ENCODE measurements around the gene SPATA12. TPM values are rescaled to one million over a fixed set of nuclear protein-coding genes. Genes with fewer than 3 reads are reported as not detected.
"Not testable (repeated sequence)": the region's sequence is repeated elsewhere in the genome, so short reads cannot be mapped to it uniquely, and the experiment has no call there.

The SPATA12 gene
- total RNA-seq, 1 experiment from 2014 or later, result 0.14 TPM

DNA sequence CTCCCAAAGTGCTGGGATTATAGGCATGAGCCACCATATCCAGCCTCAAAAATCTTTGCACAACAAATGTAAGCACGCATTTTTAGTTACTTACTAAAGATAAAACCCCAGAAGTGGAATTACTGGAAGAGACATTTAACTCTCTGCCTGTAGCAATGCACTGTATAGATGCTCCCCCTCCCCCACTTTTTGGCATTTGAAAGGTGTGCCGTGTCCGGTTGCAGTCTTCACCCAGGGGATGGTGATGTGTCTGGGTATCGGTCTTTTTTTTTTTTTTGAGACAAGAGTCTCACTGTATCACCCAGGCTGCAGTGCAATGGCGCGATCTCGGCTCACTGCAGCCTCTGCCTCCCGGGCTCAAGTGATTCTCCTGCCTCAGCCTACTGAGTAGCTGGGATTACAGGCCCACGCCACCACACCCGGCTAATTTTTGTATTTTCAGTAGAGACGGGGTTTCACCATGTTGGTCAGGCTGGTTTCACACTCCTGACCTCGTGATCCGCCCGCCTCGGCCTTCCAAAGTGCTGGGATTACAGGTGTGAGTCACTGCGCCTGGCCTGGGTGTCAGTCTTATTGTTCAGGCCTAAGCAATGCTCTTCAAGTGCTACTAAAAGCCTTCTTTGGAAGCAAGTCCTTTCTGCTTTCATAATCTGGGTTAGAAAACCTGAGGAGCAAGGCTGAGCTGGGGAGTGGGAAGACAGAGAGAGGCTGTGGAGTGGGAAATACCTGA is 23.0 kb downstream of the SPATA12 start:
- not testable (repeated sequence) for H3K4me3 ChIP-seq (ENCODE audit: insufficient read depth, low read depth, low read length); H3K36me3 ChIP-seq (replicated peaks; ENCODE audit: control insufficient read depth, insufficient read depth, low read length); H3K27me3 ChIP-seq (ENCODE audit: control insufficient read depth, insufficient read depth, low read length); DNase-seq

DNA sequence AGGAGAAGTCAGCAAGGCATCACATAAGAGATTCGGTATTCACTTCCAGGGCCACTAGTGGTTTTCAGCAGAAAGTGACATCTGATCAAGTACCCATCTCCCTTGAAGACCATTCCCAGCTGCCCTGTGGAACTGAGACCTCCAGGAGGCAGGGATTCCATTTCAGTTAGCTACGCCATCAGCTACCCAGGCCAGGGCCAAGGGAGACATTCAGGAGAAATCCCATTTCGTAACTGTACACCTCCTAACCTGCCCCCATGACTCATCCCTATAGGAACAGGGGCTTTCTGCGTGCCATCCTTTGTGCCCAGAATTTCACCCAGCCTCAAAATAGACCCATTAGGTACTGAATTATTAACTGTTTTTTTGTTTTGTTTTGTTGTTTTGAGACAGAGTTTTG is 24.7 kb downstream of the SPATA12 start:
- H3K4me3 ChIP-seq (ENCODE audit: insufficient read depth, low read depth, low read length), result no peak overlapping the region

DNA sequence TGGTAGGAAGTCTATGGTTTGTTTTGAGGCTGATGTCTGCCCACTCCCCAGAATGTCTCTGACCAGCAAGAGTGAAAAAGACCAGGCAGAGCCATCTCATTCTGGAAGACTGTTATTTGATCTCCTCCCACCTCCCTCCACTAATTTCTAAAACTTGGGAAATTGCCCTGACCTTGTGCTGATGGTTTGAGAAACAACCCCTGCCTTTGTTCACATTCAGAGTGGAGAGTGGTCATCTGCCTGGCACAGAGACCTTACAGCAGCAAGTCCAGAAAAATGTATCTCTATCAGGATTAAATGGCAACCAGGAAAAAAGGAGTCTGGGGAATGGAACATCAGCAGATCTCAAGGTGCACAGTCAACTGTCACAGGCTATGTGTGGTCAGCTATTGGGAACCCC is 25.7 kb downstream of the SPATA12 start:
- Histone ChIP-seq H3K27me3 (ENCODE audit: control insufficient read depth, insufficient read depth, low read length) (no peaks in the 10 kb centered on the region), H3K4me3 (ENCODE audit: insufficient read depth, low read depth, low read length) (no peak overlapping the region), H3K36me3 (replicated peaks; ENCODE audit: control insufficient read depth, insufficient read depth, low read length) (no peaks in the 10 kb centered on the region)
- no peak for DNase-seq

More for the DNA sequence above, 24.7 kb downstream of the SPATA12 start:
- Histone ChIP-seq H3K36me3 (replicated peaks; ENCODE audit: control insufficient read depth, insufficient read depth, low read length) (no peaks in the 10 kb centered on the region), H3K27me3 (ENCODE audit: control insufficient read depth, insufficient read depth, low read length) (peaks cover 1% of the 10 kb centered on the region; the same call in 1 of the 2 replicates)
- DNase-seq, result no peak

DNA sequence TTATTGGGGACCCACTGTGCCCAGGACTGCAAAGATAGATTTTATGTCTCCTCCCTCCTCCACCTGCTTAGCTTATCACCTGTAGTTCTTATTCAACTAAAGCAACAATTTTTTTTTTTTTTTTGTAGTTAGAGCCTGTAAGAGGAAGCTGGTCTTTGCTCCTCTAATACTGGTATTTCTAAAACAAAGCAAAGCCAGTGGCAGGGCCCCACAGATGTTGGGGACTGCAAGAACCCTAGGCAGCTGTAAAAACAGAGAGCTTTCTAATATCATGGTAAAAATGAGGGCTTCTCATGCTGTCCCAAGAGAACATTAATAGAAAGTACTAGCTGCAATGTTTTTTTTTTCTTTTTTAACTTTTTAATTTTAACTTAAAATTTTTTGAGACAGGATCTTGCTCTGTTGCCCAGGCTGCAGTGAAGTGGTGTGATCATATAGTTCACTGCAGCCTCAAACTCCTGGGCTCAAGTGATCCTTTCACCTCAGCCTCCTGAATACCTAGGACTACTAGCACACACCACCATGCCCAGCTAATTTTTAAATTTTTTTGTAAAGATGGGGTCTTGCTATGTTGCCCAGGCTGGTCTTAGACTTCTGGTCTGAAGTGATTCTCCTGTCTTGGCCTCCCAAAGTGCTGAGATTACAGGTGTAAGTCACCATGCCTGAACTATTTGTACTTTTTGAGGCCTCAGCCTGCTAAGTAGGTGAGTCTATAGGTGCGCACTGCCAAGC is 27.1 kb downstream of the SPATA12 start:
- H3K4me3 ChIP-seq (ENCODE audit: insufficient read depth, low read depth, low read length), result no peak overlapping the region
- no peak for DNase-seq

DNA sequence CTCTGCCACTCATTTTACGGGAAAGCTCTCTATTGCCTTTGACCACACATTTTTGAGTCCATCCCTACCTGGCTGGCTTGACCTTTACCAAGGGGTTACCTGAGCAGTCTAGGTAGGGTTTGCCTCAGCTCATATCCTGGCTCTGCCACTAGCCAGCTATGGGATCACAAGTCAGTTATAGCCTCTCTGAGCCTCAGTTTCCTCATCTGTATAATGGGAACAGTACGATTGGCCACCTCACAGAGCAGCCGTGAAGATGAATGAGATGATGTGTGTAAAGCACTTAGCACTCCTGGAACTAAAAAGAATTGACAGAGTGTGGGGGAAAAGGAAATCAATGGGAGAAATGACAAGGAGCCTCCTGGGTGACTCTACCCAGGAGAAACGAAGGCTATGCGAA is 28.0 kb downstream of the SPATA12 start:
- Histone ChIP-seq H3K36me3 (replicated peaks; ENCODE audit: control insufficient read depth, insufficient read depth, low read length) (peaks cover under 1% of the 10 kb centered on the region), H3K27me3 (ENCODE audit: control insufficient read depth, insufficient read depth, low read length) (no peaks in the 10 kb centered on the region), H3K4me3 (ENCODE audit: insufficient read depth, low read depth, low read length) (no peak overlapping the region)
- DNase-seq, result no peak

More for the DNA sequence above, 27.1 kb downstream of the SPATA12 start:
- H3K36me3 ChIP-seq (replicated peaks; ENCODE audit: control insufficient read depth, insufficient read depth, low read length), result no peaks in the 10 kb centered on the region
- H3K27me3 ChIP-seq (ENCODE audit: control insufficient read depth, insufficient read depth, low read length), result no peaks in the 10 kb centered on the region

DNA sequence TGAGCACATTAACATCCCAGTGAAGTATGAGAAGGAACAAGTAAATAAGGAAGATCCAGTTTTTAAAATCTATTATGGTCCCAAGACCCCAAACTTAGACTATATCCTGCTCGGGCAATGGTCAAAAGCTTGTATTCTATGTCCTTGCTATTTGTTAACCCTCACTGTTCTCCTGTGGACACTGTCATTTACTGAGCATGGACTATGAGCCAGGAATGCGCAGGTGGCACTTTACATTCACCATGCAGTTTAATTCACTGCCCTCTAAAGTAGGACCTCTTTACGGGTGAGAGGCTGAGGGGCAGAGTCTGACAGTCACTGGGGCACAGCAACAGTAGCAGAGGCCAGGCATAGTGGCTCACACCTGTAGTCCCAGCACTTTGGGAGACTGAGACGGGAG is 28.6 kb downstream of the SPATA12 start:
- H3K4me3 ChIP-seq (ENCODE audit: insufficient read depth, low read depth, low read length), result no peak overlapping the region
- H3K27me3 ChIP-seq (ENCODE audit: control insufficient read depth, insufficient read depth, low read length), result no peaks in the 10 kb centered on the region
- H3K36me3 ChIP-seq (replicated peaks; ENCODE audit: control insufficient read depth, insufficient read depth, low read length), result peaks cover 2% of the 10 kb centered on the region
- no peak for DNase-seq

DNA sequence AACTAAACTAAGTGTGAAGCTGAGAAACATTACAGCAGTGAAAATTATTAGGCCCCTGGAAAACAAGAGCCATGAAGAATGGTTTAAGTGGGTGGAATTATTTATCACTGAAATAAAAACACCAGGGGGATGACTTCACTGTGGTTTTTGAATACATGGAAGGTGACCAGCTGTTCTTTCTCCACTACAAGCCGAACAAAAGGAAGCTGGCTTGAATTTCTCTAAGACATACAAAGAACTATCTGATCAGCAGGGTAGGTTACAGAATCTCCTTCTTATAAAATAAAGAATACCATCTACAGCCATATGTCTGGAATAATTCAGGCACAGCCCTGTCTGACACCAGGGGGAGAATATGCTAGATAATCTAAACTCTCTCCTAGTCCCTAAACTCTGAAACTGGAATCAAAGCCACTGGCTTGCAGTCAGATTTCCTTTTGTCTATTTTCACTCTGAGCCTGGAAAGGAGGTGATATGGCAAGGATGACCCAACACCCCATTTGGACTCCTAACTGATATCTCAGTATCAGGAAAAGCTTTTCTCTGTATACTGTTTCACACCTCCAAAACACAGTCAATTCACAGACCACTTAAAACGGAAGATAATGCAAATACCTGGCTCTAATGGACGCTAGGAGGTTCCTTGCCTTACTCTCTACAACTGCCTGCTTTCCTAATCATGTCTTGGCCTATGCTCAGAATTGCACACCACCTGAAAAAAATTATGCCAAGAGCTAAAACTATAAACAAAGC is 31.2 kb downstream of the SPATA12 start:
- no peaks in the 10 kb centered on the region for H3K27me3 ChIP-seq (ENCODE audit: control insufficient read depth, insufficient read depth, low read length)
- peaks cover 10% of the 10 kb centered on the region for H3K36me3 ChIP-seq (replicated peaks; ENCODE audit: control insufficient read depth, insufficient read depth, low read length)
- no peak overlapping the region for H3K4me3 ChIP-seq (ENCODE audit: insufficient read depth, low read depth, low read length)
- DNase-seq, result no peak

DNA sequence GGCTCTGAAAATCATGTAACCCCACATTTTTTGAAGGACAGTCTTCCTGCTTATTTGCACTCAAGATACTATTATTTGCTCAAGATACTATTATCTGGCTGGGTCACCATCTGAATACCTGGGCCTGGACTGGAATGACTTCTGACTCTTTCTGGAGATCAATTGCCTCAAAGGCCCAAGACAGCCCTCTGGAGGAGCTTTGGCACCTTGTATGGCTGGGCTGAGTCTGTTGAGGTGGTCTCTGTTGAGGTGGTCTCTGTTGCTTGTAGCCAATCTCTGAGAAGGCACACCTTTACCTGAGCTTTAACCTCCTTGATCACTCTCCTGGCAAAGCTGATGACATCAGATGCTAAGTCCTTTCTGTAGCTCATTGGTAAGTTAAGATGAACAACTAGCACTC is 33.0 kb downstream of the SPATA12 start:
- Histone ChIP-seq H3K4me3 (ENCODE audit: insufficient read depth, low read depth, low read length) (no peak overlapping the region), H3K27me3 (ENCODE audit: control insufficient read depth, insufficient read depth, low read length) (no peaks in the 10 kb centered on the region), H3K36me3 (replicated peaks; ENCODE audit: control insufficient read depth, insufficient read depth, low read length) (peaks cover 19% of the 10 kb centered on the region)
- no peak for DNase-seq

DNA sequence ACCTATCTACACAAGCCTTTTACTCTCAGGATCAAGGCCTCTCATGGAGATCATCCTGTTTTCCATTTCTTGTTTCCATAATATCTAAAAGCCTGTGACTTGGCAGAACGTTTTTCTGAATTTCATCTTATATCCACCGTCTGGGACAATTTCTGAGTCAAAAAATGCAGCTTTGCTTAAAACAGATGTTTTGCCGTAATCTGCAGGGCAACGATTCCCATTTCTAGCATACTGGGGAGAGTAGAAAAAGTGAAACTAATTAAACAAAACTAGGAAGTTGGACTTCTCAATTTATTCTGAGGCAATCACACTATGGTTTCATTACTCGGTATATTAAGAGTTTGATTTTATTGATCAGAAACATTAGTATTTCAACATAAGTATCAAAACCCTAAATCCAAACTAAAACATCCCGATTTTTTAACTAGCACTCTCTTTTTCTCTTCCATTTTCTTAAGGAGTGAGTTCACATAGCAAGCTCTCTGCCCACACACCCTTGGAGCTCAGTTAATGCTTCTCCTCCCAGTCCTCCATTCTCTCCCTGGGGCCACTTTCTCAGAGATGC is 33.6 kb downstream of the SPATA12 start:
- DNase-seq, result no peak
- peaks cover 25% of the 10 kb centered on the region for H3K36me3 ChIP-seq (replicated peaks; ENCODE audit: control insufficient read depth, insufficient read depth, low read length)
- no peak overlapping the region for H3K4me3 ChIP-seq (ENCODE audit: insufficient read depth, low read depth, low read length)
- H3K27me3 ChIP-seq (ENCODE audit: control insufficient read depth, insufficient read depth, low read length), result no peaks in the 10 kb centered on the region

DNA sequence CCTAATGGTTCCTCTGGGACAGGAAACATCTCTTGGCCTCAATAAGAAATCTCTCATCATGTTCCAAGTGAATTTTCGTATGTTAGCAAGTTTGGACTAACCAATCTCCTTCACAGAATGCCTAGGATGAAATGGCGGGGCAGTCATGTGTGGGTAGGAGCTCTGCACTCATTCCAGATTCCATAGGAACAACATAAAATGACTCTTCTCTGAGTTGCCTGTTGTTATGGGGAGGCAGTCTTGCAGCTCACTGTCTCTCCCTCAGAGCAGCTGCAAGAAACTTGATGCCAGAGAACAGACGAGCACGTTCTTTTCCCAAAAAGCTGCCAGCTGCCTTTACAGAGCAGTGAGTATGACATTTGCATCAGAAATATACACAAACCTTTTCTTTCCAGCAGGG is 34.1 kb downstream of the SPATA12 start:
- Histone ChIP-seq H3K4me3 (ENCODE audit: insufficient read depth, low read depth, low read length) (no peak overlapping the region), H3K27me3 (ENCODE audit: control insufficient read depth, insufficient read depth, low read length) (no peaks in the 10 kb centered on the region), H3K36me3 (replicated peaks; ENCODE audit: control insufficient read depth, insufficient read depth, low read length) (peaks cover 25% of the 10 kb centered on the region)
- DNase-seq, result no peak

DNA sequence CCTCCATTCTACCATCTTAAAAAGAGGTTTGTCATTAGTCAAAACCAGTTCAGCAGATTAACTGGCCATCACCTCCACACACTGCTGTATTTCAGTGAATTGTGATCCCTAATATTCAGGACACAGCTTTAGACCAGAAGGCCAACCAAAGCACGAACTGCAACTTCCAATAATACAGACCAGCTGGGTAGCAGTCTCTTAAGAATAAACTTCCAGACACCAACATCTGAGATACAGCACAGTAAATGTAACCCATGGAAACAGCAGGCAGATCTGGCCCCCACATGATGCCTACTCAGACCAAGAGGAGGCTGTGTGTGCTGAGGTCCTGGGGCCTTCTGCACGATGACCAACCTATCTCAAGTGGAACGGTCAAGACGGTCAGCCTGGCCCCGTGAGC is 34.9 kb downstream of the SPATA12 start:
- Histone ChIP-seq H3K27me3 (ENCODE audit: control insufficient read depth, insufficient read depth, low read length) (no peaks in the 10 kb centered on the region), H3K36me3 (replicated peaks; ENCODE audit: control insufficient read depth, insufficient read depth, low read length) (peaks cover 25% of the 10 kb centered on the region), H3K4me3 (ENCODE audit: insufficient read depth, low read depth, low read length) (no peak overlapping the region)
- DNase-seq, result no peak

DNA sequence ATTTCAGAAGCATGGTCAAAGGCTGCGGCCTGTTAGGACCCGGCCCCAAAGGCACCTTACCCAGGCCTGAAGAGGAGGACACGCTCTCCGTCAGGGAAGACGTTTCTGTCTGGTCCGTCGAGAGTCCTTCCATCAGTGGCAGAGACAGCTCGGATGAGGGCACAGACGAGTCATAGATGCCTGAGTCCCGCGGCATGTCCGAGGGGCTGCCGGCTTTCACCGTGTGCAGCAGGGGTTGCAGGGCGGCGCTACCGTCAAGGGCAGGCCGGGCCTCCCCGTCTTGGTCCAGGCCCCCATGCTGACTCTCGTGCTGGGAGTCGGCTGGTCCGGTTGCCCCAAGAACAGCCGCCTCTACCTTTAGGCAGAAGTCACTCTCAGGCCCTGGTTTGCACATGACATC is 37.1 kb downstream of the SPATA12 start:
- H3K27me3 ChIP-seq (ENCODE audit: control insufficient read depth, insufficient read depth, low read length), result no peaks in the 10 kb centered on the region
- no peak overlapping the region for H3K4me3 ChIP-seq (ENCODE audit: insufficient read depth, low read depth, low read length)
- DNase-seq, result no peak
- H3K36me3 ChIP-seq (replicated peaks; ENCODE audit: control insufficient read depth, insufficient read depth, low read length), result peaks cover 28% of the 10 kb centered on the region

DNA sequence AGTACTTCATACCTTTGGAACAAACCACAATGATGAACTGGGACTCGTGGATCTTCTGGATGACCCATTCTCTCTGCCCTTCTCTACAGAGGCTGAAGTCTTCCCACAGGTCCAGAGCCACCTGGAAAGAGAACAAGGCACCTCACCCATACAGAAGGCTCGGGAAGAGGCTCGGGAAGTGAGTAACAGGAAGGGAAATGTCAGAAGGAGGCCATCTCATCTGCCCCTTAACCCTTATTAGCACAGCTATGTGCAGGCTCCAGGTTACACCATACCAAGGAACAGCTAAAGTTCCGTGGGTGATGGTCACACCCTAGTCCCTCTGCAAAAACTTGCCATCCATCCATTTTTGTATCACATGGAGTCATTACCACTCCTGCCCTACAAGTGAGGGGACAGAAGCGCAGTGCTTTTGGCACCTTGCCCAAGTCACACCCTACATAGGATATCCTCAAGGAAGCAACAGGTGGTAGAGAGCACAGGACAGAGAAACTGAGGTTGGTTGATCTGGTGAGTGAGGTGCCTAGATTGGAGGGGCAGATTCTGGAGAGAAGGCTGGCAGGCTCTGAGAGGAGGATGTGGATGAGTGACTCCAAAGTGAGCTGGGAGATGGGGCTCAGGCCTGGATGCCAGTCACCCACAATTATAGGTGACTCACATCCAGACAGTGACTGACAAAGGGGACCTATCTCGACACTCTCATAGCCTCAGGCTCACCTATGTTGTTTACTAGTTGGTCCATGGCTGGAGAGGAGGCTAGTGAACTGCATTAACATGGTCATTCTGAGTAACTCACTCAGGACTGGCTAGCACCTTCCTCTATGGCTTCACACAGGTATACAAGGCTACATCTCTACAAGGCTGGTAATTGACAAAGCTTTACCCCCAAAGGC is 38.2 kb downstream of the SPATA12 start:
- H3K36me3 ChIP-seq (replicated peaks; ENCODE audit: control insufficient read depth, insufficient read depth, low read length), result peaks cover 26% of the 10 kb centered on the region
- no peak for DNase-seq
- H3K4me3 ChIP-seq (ENCODE audit: insufficient read depth, low read depth, low read length), result no peak overlapping the region
- no peaks in the 10 kb centered on the region for H3K27me3 ChIP-seq (ENCODE audit: control insufficient read depth, insufficient read depth, low read length)
